Heart right ventricle (tissue), 16 donors: ENCODE measurements around the gene CHD2. TPM values are rescaled to one million over a fixed set of nuclear protein-coding genes. Genes with fewer than 3 reads are reported as not detected.

Experiments
- ATAC-seq, 8 donors: fragments of 200-7000 bp; cut with Tn5 transposase; one replicate each; pipeline ENCODE4 v1.9.1; 2020; ENCODE audit warnings: mild to moderate bottlenecking in 8 of 8, moderate library complexity in 8 of 8, moderate number of reproducible peaks in 1 of 8
- DNase-seq, 2 donors: peaks; one replicate each; pipeline ENCODE4 v3.0.0-alpha.2; 2020
- H3K27ac ChIP-seq, 10 donors: fragments of 200-600 bp; sonication (generic) in 2 of 10; one replicate each; pipeline versions ENCODE4 v1.5.0 to v1.8.0; 2020 to 2022; ENCODE audit warnings: mild to moderate bottlenecking in 3 of 10
- H3K27me3 ChIP-seq, 7 donors: fragments of 200-600 bp; one replicate each; pipeline ENCODE4 v1.8.0; 2021 to 2022; ENCODE audit warnings: mild to moderate bottlenecking in 2 of 7
- H3K36me3 ChIP-seq, 9 donors: fragments of 200-600 bp; sonication (generic) in 1 of 9; one replicate each; pipeline versions ENCODE4 v1.5.0 to v1.8.0; 2020 to 2022; ENCODE audit warnings: mild to moderate bottlenecking in 2 of 9
- H3K4me1 ChIP-seq, 9 donors: fragments of 200-600 bp; sonication (generic) in 1 of 9; one replicate each; pipeline versions ENCODE4 v1.5.0 to v1.8.0; 2020 to 2022; ENCODE audit warnings: mild to moderate bottlenecking in 4 of 9
- H3K4me3 ChIP-seq, 10 donors: fragments of 200-600 bp; sonication (generic) in 2 of 10; one replicate each; pipeline versions ENCODE4 v1.5.0 to v1.8.0; 2020 to 2022; ENCODE audit warnings: mild to moderate bottlenecking in 7 of 10, moderate library complexity in 2 of 10
- H3K9me3 ChIP-seq, 11 donors: fragments of 200-600 bp in 10 of 11; sonication (generic) in 2 of 11; one replicate each; pipeline versions ENCODE4 v1.5.0 to v1.8.0; 2013 to 2022; ENCODE audit warnings: mild to moderate bottlenecking in 2 of 11, control low read depth in 1 of 11, moderate library complexity in 1 of 11
- WGBS, 2 donors: extraction: QIAGEN DNeasy Blood & Tissue Kit; methylation state at CpG; one replicate each; pipeline ENCODE4 v1.1.7; 2013; ENCODE audit warnings: inconsistent platforms in 1 of 2; 5-methylcytosine and 5-hydroxymethylcytosine counted together
- intact Hi-C, 10 donors: fragments of 100-400 bp; cut with DNase I; formaldehyde crosslinking; loops; one replicate each; pipeline versions ENCODE4 v1.11.1 to v1.14.2; 2022
- polyA plus RNA-seq, 2 donors: library from polyadenylated mRNA; stranded (reverse); fragments of 200-250 nt; gene quantifications; one replicate each; pipeline ENCODE4 v1.2.3, GENCODE V29; 2013
- total RNA-seq, 10 donors: library from RNA; stranded (reverse); fragmentation: NEBNext Ultra II Directional in 3 of 10; extraction: Animal tissue kit (Norgen Biotek cat#: 25700) in 3 of 10; gene quantifications; one replicate each; pipeline versions ENCODE4 v1.2.1 to v1.2.4, GENCODE V29; 2021 to 2023
- TF ChIP-seq, protein P1 (sequence below), 9 donors: fragments of 200-600 bp; sonication (generic) in 2 of 9; IDR thresholded peaks; one replicate each; pipeline versions ENCODE4 v1.5.0 to v1.8.0; 2021 to 2022; ENCODE audit warnings: antibody characterized with exemption in 9 of 9, mild to moderate bottlenecking in 5 of 9, moderate library complexity in 1 of 9
- donor health status: Arrhythmogenic right ventricular cardiomyopathy.
- donor health status: ischemic (EF 13 %, LVEDD 7.1; RV severe dilation, severe dysfunction).
- donor health status: healthy with polysubstance abuse.
- donor health status: DM: no; HTN: yes; CAD: no.
- donor health status: DM: no; HTN: no; CAD: no.
- donor health status: ischemic (EF 25% LVEDD 6.9; RV normal size, moderate dysfunction).
- donor health status: ischemic (EF 25% LVEDD 5.7; RV mildly dilated, moderate dysfunction).
- donor health status: healthy.
- donor health status: DM: yes; HTN: yes; CAD: no.
- donor health status: Ischemic cardiomyopathy.
- donor health status: ischemic (EF 35%, LVEDD 5.7; RV mildly dilated, moderate dysfunction).
- donor health status: nonischemic (EF 11% LVEDD 7.7; RV severe dilation, severe dysfunction).
- donor health status: DM: yes; HTN: yes; CAD: no.
- donor health status: PGD.
- donor health status: ischemic (EF 29% LVEDD 5.4; RV normal size, mild dysfunction).
- donor health status: nonischemic (EF 23%, LVEDD 6.1; RV moderate dilation, normal function).

The CHD2 gene
- total and polyA plus RNA-seq, 12 donors, result 12.2 to 74.0 (median 54.6) TPM

- H3K36me3 ChIP-seq, result peaks cover 0 to 67% (median 11%) of the 10 kb centered on the region in 9 donors
- intact Hi-C loops, result loop anchor here in 4 of 10 donors (5.0 kb wide), 3 partner anchors 113 to 123 kb away; no protein-coding TSS in a partner anchor
- 51 to 61% methylated on average over 5 of the region's 5 CpGs for WGBS, 2 donors
- H3K27ac ChIP-seq, result peak overlapping the region in 6 of 10 donors; percentile 0 to 88 (median 40)
- peaks cover 4 to 97% (median 83%) of the 10 kb centered on the region in 9 donors for H3K4me1 ChIP-seq
- peak in 3 of 8 donors; percentile 12 to 39 (median 35) for ATAC-seq
- H3K9me3 ChIP-seq, result no peaks in the 10 kb centered on the region
- no peak for DNase-seq
- no peaks in the 10 kb centered on the region for H3K27me3 ChIP-seq
- H3K4me3 ChIP-seq, result no peak overlapping the region
- TF ChIP-seq, protein P1, sequence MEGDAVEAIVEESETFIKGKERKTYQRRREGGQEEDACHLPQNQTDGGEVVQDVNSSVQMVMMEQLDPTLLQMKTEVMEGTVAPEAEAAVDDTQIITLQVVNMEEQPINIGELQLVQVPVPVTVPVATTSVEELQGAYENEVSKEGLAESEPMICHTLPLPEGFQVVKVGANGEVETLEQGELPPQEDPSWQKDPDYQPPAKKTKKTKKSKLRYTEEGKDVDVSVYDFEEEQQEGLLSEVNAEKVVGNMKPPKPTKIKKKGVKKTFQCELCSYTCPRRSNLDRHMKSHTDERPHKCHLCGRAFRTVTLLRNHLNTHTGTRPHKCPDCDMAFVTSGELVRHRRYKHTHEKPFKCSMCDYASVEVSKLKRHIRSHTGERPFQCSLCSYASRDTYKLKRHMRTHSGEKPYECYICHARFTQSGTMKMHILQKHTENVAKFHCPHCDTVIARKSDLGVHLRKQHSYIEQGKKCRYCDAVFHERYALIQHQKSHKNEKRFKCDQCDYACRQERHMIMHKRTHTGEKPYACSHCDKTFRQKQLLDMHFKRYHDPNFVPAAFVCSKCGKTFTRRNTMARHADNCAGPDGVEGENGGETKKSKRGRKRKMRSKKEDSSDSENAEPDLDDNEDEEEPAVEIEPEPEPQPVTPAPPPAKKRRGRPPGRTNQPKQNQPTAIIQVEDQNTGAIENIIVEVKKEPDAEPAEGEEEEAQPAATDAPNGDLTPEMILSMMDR (IDR thresholded peaks at IDR 0.05), result no peak
Measured at GRCh38 chr15:92920595-92921161, 20.6 kb downstream of the CHD2 start.

DNA sequence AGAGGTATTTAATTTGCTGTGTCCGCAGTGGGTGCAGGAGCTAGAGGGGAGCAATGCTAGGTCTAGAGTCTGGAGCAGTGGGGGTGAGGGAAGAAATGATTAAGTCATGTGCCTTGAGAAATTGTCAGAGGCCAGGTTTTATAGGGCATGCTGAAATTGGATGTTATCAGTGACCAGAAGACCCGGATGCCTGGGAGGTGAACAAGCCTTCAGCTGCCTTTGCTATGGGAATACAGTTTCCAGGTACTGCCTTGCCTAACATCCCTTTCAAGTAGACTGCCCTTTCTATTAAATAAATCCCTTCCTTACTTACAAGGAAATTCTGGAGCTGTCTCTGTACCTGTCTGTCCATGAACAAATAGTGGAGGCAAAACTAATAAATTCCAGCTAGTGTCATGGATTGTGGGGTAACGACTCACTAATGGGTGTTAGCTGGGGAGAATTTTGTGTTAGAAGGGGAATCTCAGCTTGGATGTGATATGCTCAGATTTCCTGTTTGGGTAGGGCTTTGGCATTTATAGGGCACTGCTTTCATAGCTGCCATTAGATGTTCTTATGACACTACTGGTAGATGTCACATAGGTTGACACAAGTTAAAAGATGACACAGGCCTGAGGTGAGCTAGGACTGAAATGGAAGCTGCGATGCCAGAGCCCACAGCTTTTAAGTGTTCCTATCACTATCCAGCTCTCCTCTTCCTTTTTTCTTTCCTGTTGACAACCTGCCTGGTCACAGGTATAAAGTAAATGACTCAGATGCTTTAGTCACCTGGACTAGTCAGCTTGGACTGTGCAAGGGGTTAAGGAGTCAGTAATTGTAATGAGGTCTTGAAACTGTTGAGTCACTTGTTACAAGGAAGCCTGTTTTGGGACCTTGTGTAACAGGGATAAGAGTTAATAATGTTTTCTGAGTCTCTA is 21.3 kb downstream of the CHD2 start:
- Histone ChIP-seq H3K4me3 (no peak overlapping the region), H3K27me3 (no peaks in the 10 kb centered on the region), H3K4me1 (peaks cover 4 to 91% (median 75%) of the 10 kb centered on the region in 9 donors), H3K36me3 (peaks cover 0 to 67% (median 18%) of the 10 kb centered on the region in 9 donors), H3K27ac (peak overlapping the region in 8 of 10 donors; percentile 5 to 66 (median 31)), H3K9me3 (no peaks in the 10 kb centered on the region)
- ATAC-seq, result peak in 2 of 8 donors; percentile 20 to 26
- intact Hi-C loops, result loop anchor here in 4 of 10 donors (5.0 kb wide), 3 partner anchors 114 to 124 kb away; no protein-coding TSS in a partner anchor
- TF ChIP-seq, protein P1 (IDR thresholded peaks at IDR 0.05), result no peak
- DNase-seq, result no peak
- WGBS, 2 donors, result 58 to 84% methylated on average over 4 of the region's 4 CpGs

DNA sequence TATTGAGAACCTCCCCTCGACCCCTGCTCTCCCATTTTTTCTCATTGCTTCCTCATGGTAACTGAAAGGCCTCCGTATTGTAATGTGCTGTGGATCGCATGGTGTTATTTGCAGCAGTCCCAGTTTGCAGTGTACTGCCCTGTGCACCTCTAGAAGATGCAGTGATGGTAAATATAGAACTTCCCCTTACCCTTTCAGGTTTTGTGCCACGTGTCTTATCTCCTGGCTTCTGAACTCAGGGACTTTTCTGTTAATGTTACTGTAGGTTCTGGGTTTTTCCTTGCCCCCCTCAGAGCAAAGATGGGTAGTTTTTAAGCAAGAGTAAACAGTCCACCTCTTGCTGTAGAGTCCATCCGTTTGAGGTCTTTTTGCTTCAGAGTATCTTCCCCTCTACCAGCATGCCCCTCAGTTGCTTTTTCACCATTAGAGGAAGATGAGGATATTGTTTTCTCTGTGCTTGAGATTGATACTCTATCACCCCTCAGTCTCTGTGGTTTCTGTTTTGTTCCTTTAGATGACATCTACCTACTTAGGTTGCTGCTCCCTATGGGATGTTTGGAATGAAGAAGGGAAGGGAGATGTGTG is 22.4 kb downstream of the CHD2 start:
- H3K4me3 ChIP-seq, result no peak overlapping the region
- ATAC-seq, result peak in 3 of 8 donors; percentile 18 to 39 (median 28)
- TF ChIP-seq, protein P1 (IDR thresholded peaks at IDR 0.05), result no peak
- H3K9me3 ChIP-seq, result no peaks in the 10 kb centered on the region
- no peak for DNase-seq
- H3K4me1 ChIP-seq, result peaks cover 4 to 81% (median 64%) of the 10 kb centered on the region in 9 donors
- 52 to 67% methylated on average over 5 of the region's 5 CpGs for WGBS, 2 donors
- H3K36me3 ChIP-seq, result peaks cover 0 to 67% (median 27%) of the 10 kb centered on the region in 9 donors
- intact Hi-C loops, result loop anchor here in 4 of 10 donors (5.0 kb wide), 3 partner anchors 115 to 125 kb away; no protein-coding TSS in a partner anchor
- peak overlapping the region in 6 of 10 donors; percentile 5 to 66 (median 39) for H3K27ac ChIP-seq
- no peaks in the 10 kb centered on the region for H3K27me3 ChIP-seq

GRCh38 chr15:92924216-92924615 is 24.1 kb downstream of the CHD2 start:
- peaks cover 4 to 65% (median 50%) of the 10 kb centered on the region in 9 donors for H3K4me1 ChIP-seq
- ATAC-seq (peak in 4 of 8 donors; percentile 16 to 31 (median 28)), DNase-seq (peak in 1 of 2 donors; percentile 32)
- no peaks in the 10 kb centered on the region for H3K9me3 ChIP-seq
- WGBS, 2 donors, result 44 to 50% methylated on average over 7 of the region's 7 CpGs
- intact Hi-C loops, result loop anchor here in 4 of 10 donors (5.0 kb wide), 3 partner anchors 117 to 127 kb away; no protein-coding TSS in a partner anchor
- peak overlapping the region in 8 of 10 donors; percentile 7 to 66 (median 38) for H3K27ac ChIP-seq
- H3K4me3 ChIP-seq, result no peak overlapping the region
- TF ChIP-seq, protein P1 (IDR thresholded peaks at IDR 0.05), result no peak
- no peaks in the 10 kb centered on the region for H3K27me3 ChIP-seq
- H3K36me3 ChIP-seq, result peaks cover 0 to 76% (median 44%) of the 10 kb centered on the region in 9 donors
